ENCODE data around the gene SHH.

The SHH gene

DNA sequence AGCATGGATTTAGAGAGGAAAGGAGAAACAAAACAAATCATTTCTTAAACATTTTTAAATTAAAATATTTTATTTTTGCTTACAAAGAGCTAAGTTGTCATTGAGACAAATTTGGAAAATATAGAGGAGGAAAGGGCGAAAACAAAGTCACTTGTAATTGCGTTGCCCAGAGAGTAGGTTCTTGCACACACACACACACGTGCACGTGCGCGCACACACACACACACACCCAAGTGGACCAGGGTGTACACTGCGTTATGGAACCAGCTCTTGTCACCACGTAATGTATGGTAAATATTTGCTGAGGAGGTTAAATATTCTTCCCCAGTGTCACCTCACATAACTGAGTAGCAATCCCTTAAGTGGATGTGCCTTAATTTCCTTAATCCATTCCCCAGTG lies 21.6 kb downstream of the SHH start:
- DNase-seq: no peak

DNA sequence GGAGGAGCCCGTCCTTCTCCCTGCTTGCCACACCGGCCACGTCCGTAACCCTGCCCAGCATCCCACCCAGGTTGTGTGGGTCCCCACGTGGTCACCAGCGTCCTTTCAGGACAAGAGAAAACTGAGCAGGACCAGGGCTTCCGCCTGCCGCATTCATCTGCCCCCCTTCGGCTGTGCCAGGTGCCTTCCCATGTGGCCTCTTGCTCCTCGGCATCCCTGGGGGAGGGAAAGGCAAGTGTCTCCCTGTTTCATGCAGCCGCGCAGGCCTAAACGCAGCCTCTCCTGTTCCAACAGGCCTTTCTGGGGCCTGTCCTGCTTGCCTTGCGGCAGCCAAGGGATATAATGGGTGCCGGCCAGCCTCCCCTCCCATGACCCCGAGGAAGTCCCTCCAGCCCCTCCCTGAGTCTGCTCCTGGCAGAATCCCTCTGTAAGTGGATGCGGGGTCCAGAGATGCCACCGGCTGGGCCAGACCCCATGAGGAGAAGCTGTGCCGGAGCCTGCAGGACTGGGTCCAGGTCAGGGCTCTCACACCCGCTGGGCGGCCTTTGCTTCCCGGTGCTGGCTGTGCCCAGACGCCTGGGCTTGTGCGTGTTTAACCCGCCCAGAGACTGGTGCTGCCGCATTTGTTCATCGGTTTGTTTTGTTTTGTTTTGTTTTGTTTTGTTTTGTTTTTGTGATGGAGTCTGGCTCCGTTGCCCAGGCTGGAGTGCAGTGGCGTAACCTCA lies 23.1 kb downstream of the SHH start:
- no peak for DNase-seq

- no peak for DNase-seq
These were observed 23.7 kb downstream of the SHH start for GRCh38 chr7:155788616-155789000.

GRCh38 chr7:155787171-155787851 lies 25.0 kb downstream of the SHH start:
- DNase-seq: no peak

GRCh38 chr7:155786491-155786890 lies 25.8 kb downstream of the SHH start:
- no peak for DNase-seq

GRCh38 chr7:155785536-155785935 lies 26.7 kb downstream of the SHH start:
- no peak for DNase-seq

- no peak for DNase-seq
These were observed 29.8 kb downstream of the SHH start for GRCh38 chr7:155782466-155782865.

DNA sequence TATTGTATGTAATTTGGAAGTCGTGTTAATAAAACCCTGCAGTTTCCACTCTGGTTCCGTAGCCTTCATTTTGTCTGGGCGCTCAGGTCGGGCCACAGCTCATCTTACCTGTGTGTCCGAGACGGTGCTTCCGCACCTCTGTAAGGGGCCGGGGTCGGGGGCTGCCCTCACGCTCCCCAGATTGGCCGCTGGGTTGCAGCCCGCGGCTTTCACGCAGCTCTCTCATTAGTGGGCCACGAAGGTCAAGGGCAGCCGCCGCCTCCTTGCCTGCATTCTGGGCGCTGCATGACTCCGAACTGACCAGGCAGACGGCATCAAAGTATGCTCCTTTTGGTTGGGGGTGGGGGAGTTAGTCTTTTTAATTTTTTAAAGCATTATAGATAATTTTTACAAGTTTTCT lies 30.8 kb downstream of the SHH start:
- no peak for DNase-seq

DNA sequence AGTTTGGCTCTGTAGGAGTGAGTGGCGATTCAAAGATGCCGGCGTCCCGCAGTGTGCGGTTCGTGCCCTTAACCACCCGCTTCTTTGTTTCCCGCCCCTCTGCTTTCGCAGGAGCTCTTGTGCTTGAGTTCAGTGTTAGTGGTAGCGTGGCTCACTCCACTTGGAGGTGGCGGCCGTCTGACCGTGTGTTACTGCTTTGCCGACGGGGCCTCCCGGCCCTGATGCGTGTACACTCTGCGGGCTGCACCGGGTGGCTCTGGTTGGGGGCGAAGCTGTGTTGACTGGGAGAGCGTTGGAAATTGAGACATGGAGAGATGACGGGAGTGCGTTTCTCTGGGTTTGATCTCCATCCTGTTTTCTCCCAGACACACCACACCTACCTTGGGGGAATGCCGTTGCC lies 31.4 kb downstream of the SHH start:
- DNase-seq: no peak

GRCh38 chr7:155778349-155778748 lies 33.9 kb downstream of the SHH start:
- DNase-seq: no peak

GRCh38 chr7:155776606-155777005 lies 35.7 kb downstream of the SHH start:
- DNase-seq: no peak

GRCh38 chr7:155775691-155776090 lies 36.6 kb downstream of the SHH start:
- no peak for DNase-seq

DNA sequence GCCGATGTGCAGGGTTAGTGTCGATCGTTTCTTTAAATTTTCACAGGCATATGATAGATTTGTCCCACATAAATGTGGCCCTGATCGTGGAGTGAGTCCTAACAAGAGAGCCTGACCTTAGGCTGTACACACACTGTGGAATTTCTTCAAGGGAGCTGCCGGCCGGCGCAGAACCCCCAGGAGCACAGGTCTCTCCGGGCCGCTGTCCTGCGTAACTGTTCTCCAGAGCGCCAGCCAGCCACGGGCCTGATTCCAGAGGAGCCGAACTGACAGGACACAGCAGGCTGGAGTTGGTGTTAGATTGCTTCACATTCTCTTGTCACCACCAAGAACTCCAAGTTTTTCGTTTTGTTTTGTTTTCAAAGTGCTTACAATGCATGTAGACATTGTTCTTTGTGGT lies 37.3 kb downstream of the SHH start:
- no peak for DNase-seq

- DNase-seq: no peak
These were observed 38.7 kb downstream of the SHH start for GRCh38 chr7:155773531-155773930.

- DNase-seq: no peak
These were observed 42.0 kb downstream of the SHH start for GRCh38 chr7:155770241-155770640.

- DNase-seq: no peak
These were observed 42.6 kb downstream of the SHH start for GRCh38 chr7:155769701-155770100.

GRCh38 chr7:155766966-155767916 lies 45.0 kb downstream of the SHH start:
- no peak for DNase-seq

DNA sequence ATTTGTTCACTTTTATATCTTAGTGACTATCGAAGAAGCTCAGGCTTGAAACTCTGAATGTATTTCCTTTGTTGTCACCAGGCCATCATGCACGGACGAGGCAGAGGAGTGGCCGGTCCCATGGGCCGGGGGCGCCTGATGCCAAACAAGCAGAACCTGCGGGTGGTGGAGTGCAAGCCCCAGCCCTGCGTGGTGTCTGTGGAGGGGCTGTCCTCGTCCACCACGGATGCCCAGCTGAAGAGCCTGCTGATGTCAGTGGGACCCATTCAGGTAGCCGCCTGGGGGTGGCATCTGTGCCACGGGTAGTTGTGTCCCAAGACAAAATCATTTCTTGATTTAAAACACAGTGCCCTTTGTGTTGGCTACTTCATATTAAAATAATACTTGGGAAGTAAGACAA lies 45.9 kb downstream of the SHH start:
- DNase-seq: no peak

DNA sequence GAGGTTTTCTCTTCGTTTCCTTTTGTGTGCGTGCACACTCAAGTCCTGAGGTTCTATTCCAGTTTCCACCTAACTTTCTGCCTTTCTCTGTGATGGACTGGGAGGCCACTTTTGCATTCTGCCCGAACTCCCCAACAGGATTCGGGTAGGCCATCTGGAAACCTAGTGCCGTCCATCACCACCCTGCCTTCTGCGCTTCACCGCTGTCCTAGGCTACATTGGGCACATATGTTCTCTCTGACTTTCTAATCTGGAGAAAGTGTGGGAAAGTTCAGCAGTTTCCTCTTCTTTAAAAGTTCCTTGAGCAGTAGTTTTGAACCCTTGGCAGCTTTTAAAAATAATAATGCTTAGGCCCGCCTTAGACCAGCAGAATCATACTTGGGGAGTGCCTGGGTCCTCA lies 46.8 kb downstream of the SHH start:
- no peak for DNase-seq

GRCh38 chr7:155764438-155764793 lies 47.8 kb downstream of the SHH start:
- peak; percentile 74 for DNase-seq

GRCh38 chr7:155763691-155764437 lies 48.4 kb downstream of the SHH start:
- DNase-seq: peak; percentile 81

DNA sequence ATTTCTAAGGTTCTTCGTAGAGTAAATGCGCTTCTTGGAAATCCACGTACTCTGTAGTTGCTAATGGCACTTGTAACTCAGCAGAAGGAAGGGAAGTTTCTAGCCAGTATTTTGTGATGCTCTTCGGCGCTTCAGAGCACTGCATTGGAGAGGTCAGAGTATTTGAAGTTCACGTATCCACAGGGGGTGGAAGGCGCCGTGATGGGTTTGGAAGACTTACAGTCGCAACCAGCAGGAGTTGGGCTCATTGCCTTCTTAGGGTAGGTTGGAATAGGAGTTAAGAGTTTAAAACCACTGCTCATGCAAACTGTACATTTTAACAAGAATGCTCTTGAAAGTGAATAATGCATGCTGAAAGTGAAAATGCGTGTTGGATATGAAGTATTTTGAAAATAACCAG lies 49.1 kb downstream of the SHH start:
- no peak for DNase-seq

DNA sequence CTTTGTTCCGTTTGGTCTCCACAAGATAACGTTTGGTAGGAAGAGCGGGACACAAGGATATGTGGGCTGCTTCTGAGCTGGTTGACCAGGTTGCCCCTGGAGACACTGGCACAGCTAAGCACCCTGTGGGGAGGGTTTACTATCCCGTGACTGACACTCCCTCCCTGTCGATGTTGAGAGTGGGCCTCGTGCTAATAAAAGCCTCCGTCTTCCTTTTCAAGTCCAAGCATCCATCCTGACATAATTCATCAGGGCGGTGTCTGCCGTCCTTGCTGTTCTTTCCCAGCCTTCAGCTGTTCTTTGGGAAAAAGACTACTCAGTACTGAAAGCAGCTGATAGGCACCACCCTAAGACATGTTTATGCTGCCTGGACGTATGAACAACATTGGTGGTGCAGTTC lies 49.6 kb downstream of the SHH start:
- no peak for DNase-seq
